Stomach smooth muscle (tissue), 2 donors: Measurements from ENCODE around the gene TMPRSS6.

ENCODE experiments used
- H3K27ac ChIP-seq: one replicate; pipeline ENCODE4 v1.7.0; 2013; ENCODE audit warnings: mild to moderate bottlenecking, low read length, inconsistent platforms
- H3K27me3 ChIP-seq, 2 donors: one replicate each; pipeline ENCODE4 v1.7.0; 2013; ENCODE audit warnings: low read length in 2 of 2; ENCODE audit not compliant: insufficient read depth in 2 of 2, control insufficient read depth in 1 of 2
- H3K36me3 ChIP-seq, 2 donors: one replicate each; pipeline ENCODE4 v1.7.0; 2013; ENCODE audit warnings: low read length in 2 of 2; ENCODE audit not compliant: control insufficient read depth in 2 of 2, insufficient read depth in 2 of 2
- H3K4me1 ChIP-seq: one replicate; pipeline ENCODE4 v1.7.0; 2013; ENCODE audit warnings: low read length; ENCODE audit not compliant: control insufficient read depth, insufficient read depth
- H3K4me3 ChIP-seq, 2 donors: one replicate each; pipeline ENCODE4 v1.7.0; 2013; ENCODE audit warnings: low read length in 2 of 2
- H3K9ac ChIP-seq, 2 donors: one replicate each; pipeline ENCODE4 v1.7.0; 2013; ENCODE audit warnings: low read length in 2 of 2, mild to moderate bottlenecking in 1 of 2
- H3K9me3 ChIP-seq, 2 donors: one replicate each; pipeline ENCODE4 v1.7.0; 2013; ENCODE audit warnings: low read length in 2 of 2; ENCODE audit not compliant: control insufficient read depth in 2 of 2
- donor health status: healthy.
- donor health status: Pancreatic carcinoma.

TMPRSS6 gene

DNA sequence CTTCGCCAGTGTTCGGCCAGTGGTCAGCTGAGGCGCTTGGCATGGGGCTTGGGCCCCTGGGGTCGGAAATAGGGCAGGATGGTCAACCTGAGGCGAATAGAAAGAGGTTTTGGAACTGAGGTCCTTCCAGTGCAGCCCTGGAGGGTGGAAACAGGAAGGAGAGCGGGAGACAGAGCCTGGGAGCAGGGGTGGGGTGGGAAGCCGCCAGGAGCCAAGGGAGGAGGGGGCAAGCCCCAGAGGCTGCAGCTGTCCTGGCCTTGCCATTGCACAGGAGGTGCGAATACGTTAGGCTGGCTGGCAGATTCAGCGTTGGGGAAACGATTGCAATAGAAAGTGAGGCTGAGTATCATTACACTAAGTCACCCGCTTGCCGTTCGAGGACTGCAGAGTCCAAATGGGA, 71.8 kb downstream of the TMPRSS6 start:
- H3K36me3 ChIP-seq, result no peaks in the 10 kb centered on the region
- H3K27me3 ChIP-seq, result peaks cover 7 to 12% of the 10 kb centered on the region in 2 donors
- no peak overlapping the region for H3K9ac ChIP-seq
- H3K9me3 ChIP-seq, result no peaks in the 10 kb centered on the region
- no peak overlapping the region for H3K27ac ChIP-seq
- no peaks in the 10 kb centered on the region for H3K4me1 ChIP-seq
- no peak overlapping the region for H3K4me3 ChIP-seq

- H3K27ac ChIP-seq, result no peak overlapping the region
- peaks cover 7 to 12% of the 10 kb centered on the region in 2 donors for H3K27me3 ChIP-seq
- H3K36me3 ChIP-seq, result no peaks in the 10 kb centered on the region
- no peaks in the 10 kb centered on the region for H3K4me1 ChIP-seq
- H3K9me3 ChIP-seq, result no peaks in the 10 kb centered on the region
- no peak overlapping the region for H3K4me3 ChIP-seq
- H3K9ac ChIP-seq, result no peak overlapping the region
Measured at GRCh38 chr22:37036655-37037377, 72.7 kb downstream of the TMPRSS6 start.

DNA sequence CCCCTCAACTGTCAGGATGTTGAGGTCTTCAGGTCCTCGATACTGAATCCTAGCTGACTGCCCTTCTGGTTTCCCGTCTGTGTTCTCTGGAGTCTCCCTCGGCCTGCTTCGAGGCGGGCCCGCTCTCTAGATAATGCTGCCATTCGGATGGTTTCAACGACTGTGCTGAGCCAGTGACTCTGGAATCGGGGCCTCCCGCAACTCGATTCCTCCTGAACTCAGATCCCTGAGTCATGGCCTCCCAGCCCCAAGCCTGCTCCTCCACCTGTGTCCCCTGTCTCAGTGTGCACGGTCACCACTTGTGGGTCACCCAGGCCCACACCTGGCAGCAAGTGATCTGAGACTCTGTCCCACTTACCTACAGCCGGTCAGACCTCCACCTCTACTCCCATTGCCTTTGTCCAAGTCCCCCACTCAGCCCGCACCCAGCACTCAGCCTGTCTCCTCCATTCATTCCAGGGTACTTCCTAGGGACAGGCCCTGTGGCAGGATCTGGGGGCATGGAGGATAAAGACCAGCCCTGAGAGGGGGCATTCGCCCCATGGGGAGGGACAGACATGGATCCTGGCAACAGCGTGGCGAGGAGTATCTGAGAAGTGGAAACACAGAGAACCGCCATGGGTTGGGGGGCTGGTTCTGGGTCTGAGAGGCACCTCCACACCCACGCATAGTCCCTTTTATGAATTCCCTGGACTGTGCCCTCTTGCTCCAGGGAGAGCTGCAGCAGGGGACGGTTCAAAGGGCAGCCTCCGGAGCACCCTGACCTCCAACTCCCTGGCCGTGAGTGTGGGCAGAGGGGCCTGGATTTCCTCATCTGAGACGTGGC, 75.7 kb downstream of the TMPRSS6 start:
- no peak overlapping the region for H3K4me3 ChIP-seq
- no peak overlapping the region for H3K9ac ChIP-seq
- H3K27ac ChIP-seq, result no peak overlapping the region

DNA sequence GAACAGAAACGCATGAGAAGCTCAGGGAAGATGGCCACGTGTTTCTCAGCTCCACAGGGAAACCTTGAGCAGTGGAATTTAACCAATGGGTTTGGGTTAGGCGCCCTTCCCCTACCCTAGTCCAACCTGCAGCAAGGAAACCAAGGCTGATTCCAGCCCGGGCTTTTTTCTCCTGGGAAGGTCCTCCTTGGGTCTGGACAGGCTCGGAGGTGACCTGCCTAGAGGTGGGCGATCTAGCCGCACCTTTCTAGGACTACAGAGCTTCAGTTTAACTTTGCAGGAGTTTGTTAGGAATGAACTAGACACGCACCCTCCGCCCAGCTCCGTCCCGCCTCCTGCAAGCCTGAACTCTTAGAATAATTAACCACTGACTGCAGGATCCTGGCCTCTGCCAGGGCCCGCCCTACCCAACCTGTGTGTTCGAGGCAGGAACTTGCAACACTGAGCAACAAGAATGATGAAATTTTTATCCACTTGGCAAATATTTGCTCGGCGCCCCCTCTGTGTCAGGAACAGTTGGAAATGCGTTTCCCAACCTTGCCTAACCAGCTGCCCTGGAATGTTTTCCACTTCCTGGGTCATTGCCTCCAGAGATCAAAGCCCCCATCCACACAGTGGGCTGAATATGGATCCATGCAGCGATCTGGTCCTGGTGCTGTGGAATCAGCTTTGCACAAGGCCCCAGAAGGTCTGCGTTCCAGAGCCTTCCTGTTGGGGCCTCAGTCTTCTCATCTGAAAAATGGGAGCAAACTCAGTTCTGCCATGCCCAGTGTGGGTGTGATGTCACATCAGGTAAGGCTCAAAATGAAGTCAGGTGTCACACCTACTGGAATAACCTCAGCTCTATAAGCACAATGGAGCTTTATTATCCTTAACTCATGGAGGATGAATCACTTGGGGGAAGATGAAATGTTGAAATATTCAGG, 76.7 kb downstream of the TMPRSS6 start:
- Histone ChIP-seq H3K27me3 (peaks cover 7 to 9% of the 10 kb centered on the region in 2 donors), H3K4me1 (no peaks in the 10 kb centered on the region), H3K9me3 (no peaks in the 10 kb centered on the region), H3K36me3 (peaks cover 4 to 15% of the 10 kb centered on the region in 2 donors), H3K4me3 (no peak overlapping the region), H3K9ac (no peak overlapping the region), H3K27ac (no peak overlapping the region)

More for the DNA sequence above, 75.7 kb downstream of the TMPRSS6 start:
- Histone ChIP-seq H3K4me1 (no peaks in the 10 kb centered on the region), H3K36me3 (peaks cover 0 to 15% of the 10 kb centered on the region in 2 donors), H3K27me3 (peaks cover 7 to 12% of the 10 kb centered on the region in 2 donors), H3K9me3 (no peaks in the 10 kb centered on the region)

- no peak overlapping the region for H3K9ac ChIP-seq
- H3K27ac ChIP-seq, result no peak overlapping the region
- no peaks in the 10 kb centered on the region for H3K9me3 ChIP-seq
- no peak overlapping the region for H3K4me3 ChIP-seq
- H3K27me3 ChIP-seq, result peaks cover 2 to 5% of the 10 kb centered on the region in 2 donors
- H3K4me1 ChIP-seq, result no peaks in the 10 kb centered on the region
- H3K36me3 ChIP-seq, result peaks cover 10 to 19% of the 10 kb centered on the region in 2 donors
Measured at GRCh38 chr22:37032134-37032534, 77.4 kb downstream of the TMPRSS6 start.

DNA sequence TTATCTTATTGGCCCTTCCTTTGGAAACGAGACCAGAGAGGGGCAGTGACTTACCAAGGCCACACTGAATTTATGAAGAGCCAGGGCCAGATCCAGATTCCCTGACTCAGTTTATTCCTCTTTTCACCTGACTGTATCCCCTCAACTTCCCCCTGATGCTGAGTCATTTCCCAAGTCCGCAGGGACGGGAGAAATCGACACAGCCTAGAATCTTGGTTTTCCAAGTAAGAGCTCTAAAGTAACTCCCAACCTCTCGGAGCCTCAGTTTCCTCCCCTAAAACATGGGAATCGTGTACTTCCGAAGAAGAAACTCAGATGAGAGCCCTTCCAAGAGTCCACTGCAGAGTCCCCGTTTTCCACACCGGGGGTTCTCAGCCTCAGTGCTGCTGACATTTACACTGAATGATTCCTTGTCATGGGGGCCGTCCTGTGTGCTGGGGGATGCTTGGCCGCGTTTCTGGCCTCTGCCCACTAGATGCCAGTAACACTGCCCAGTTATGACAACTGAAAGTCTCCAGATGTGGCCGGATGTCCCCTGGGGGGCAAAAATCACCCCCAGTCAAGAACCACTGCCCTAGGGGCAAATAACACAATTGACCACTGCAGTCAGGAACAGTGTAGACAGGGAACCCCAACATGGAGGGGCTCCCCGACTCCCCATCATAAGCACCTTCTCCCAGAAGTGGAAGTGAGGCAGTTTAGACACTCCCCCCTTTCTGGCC, 78.8 kb downstream of the TMPRSS6 start:
- Histone ChIP-seq H3K27ac (no peak overlapping the region), H3K9ac (no peak overlapping the region)

DNA sequence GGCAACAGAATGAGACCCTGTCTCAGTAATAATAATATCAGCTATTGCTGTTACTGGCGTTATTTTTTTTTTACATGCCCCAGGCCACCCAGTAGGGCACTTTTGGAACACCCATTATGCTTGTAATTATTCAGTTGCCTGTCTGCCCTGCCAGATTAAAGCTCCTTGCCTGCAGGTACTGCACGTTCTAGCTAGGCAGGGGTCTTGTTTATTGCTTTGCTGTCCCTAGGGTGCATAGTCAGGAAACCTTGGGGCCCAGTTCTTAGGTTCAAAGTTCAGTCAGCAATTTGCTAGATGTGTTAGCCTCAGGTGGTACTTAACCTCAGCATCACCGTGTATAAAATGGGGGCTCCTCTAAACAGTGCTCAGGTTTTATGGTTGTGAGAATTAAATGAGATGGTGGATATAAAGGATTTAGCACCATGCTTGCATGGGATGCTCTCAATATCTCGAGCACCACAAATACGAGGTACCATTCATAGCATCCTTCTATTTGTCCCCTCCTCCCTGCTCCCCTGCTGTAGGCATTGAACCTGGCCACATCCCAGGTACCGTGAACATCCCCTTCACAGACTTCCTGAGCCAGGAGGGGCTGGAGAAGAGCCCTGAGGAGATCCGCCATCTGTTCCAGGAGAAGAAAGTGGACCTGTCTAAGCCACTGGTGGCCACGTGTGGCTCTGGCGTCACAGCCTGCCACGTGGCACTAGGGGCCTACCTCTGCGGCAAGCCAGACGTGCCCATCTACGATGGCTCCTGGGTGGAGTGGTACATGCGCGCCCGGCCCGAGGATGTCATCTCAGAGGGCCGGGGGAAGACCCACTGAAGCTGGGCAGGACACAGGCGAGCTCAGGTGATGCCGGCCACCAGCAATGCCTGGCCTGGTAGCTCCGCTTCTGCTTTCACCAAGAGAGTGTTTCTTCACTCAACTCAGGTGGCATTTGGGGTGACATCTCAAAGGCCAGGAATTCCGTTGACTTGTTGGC, 80.5 kb downstream of the TMPRSS6 start:
- Histone ChIP-seq H3K27me3 (no peaks in the 10 kb centered on the region), H3K9ac (no peak overlapping the region), H3K27ac (no peak overlapping the region), H3K4me1 (no peaks in the 10 kb centered on the region), H3K4me3 (no peak overlapping the region), H3K36me3 (peaks cover 23 to 36% of the 10 kb centered on the region in 2 donors), H3K9me3 (no peaks in the 10 kb centered on the region)

More for the DNA sequence above, 78.8 kb downstream of the TMPRSS6 start:
- no peaks in the 10 kb centered on the region for H3K9me3 ChIP-seq
- H3K4me1 ChIP-seq, result no peaks in the 10 kb centered on the region
- H3K36me3 ChIP-seq, result peaks cover 16 to 31% of the 10 kb centered on the region in 2 donors
- no peak overlapping the region for H3K4me3 ChIP-seq
- H3K27me3 ChIP-seq, result no peaks in the 10 kb centered on the region

GRCh38 chr22:37027556-37027955, 82.0 kb downstream of the TMPRSS6 start:
- peaks cover 23 to 36% of the 10 kb centered on the region in 2 donors for H3K36me3 ChIP-seq
- H3K27me3 ChIP-seq, result no peaks in the 10 kb centered on the region
- no peak overlapping the region for H3K27ac ChIP-seq
- no peak overlapping the region for H3K4me3 ChIP-seq
- H3K9me3 ChIP-seq, result no peaks in the 10 kb centered on the region
- H3K4me1 ChIP-seq, result peaks cover 3% of the 10 kb centered on the region
- H3K9ac ChIP-seq, result no peak overlapping the region

DNA sequence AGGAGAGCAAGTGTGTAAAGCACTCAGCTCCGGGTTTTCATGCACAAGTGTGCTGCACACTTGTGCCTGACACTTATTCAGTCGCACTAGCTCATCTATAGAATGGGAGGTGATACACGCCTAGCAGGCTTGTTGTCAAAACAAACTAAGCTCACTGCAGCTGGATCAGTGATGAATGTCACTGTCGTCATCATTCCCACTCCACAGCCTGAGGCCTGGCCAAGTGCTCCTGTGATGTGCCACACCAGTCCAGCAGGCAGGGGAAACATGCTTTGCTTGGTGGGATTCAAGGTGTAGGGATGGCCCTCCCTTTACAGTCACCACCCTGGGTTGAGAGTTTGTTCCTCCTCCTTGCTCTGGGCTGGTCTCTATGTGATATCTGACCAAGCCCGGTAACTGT, 83.2 kb downstream of the TMPRSS6 start:
- H3K9me3 ChIP-seq, result no peaks in the 10 kb centered on the region
- H3K27ac ChIP-seq, result no peak overlapping the region
- peaks cover 23 to 36% of the 10 kb centered on the region in 2 donors for H3K36me3 ChIP-seq
- no peaks in the 10 kb centered on the region for H3K27me3 ChIP-seq
- H3K9ac ChIP-seq, result no peak overlapping the region
- peaks cover 6% of the 10 kb centered on the region for H3K4me1 ChIP-seq
- no peak overlapping the region for H3K4me3 ChIP-seq
